HG02678 (cell line): ENCODE measurements around the gene ARVCF.
"Not testable (repeated sequence)": the region's sequence is repeated elsewhere in the genome, so short reads cannot be mapped to it uniquely, and the experiment has no call there.

ENCODE experiments used
- ATAC-seq: cut with Tn5 transposase; IDR thresholded peaks from one replicate; pipeline ENCODE4 v1.9.1; 2021; ENCODE audit warnings: mild to moderate bottlenecking, moderate library complexity; ENCODE audit not compliant: unreplicated experiment

Gene ARVCF

GRCh38 chr22:19942157-19943081 lies 74.2 kb downstream of the ARVCF start:
- peak; percentile 29 for ATAC-seq

- ATAC-seq: peak; percentile 56
Measured at GRCh38 chr22:19941365-19942082, 75.1 kb downstream of the ARVCF start, which contains the start of the genes COMT and TXNRD2. Gene COMT, plus strand, starts transcription at chr22:19941772. Its CDS starts 20,755 bp downstream, at chr22:19962527. Gene TXNRD2, minus strand, starts transcription at chr22:19941818. Its CDS starts 15 bp downstream, at chr22:19941803.

- no peak for ATAC-seq
Measured at GRCh38 chr22:19940536-19941364, 75.9 kb downstream of the ARVCF start.

- ATAC-seq: no peak
Measured at GRCh38 chr22:19937616-19938473, 78.8 kb downstream of the ARVCF start.

- ATAC-seq: no peak
Measured at GRCh38 chr22:19936513-19936912, 80.1 kb downstream of the ARVCF start.

- not testable (repeated sequence) for ATAC-seq
Measured at GRCh38 chr22:19935123-19935718, 81.4 kb downstream of the ARVCF start.

- no peak for ATAC-seq
Measured at GRCh38 chr22:19933341-19934241, 83.0 kb downstream of the ARVCF start.

GRCh38 chr22:19932367-19933206 lies 84.0 kb downstream of the ARVCF start:
- ATAC-seq: no peak

- no peak for ATAC-seq
Measured at GRCh38 chr22:19931514-19931913, 85.1 kb downstream of the ARVCF start.

- ATAC-seq: no peak
Measured at GRCh38 chr22:19930551-19931486, 85.8 kb downstream of the ARVCF start.

- ATAC-seq: no peak
Measured at GRCh38 chr22:19929586-19930550, 86.8 kb downstream of the ARVCF start.

- ATAC-seq: no peak
Measured at GRCh38 chr22:19928207-19928606, 88.4 kb downstream of the ARVCF start.

- ATAC-seq: no peak
Measured at GRCh38 chr22:19927696-19928095, 88.9 kb downstream of the ARVCF start.

GRCh38 chr22:19926028-19926427 lies 90.6 kb downstream of the ARVCF start:
- ATAC-seq: not testable (repeated sequence)

GRCh38 chr22:19923914-19924513 lies 92.6 kb downstream of the ARVCF start:
- ATAC-seq: no peak
